ENCODE data around the gene DNAJB2.
A peak's percentile ranks its signal among the peaks of the same experiment; 100 is the strongest.
"Not testable (repeated sequence)": the region's sequence is repeated elsewhere in the genome, so short reads cannot be mapped to it uniquely, and the experiment has no call there.

The DNAJB2 gene

DNA sequence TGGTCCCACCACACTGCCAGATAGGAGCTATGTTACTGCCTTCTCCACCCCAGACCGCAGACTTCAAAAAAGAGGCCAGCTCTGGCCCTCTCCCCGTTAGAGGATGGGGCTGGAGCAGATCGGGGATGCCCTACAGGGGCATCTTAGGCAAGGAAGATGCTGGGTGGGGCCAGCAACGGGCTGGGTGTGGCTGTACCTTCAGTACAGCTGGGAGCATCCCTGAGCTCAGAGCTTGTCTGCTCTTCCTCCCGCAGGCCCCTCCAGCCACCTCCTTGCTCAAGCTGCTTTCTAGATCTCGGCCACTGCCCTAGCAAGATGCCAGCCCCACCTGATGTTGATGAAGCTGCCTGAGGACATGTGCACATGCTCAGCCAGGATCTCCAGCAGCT is 20.2 kb downstream of the DNAJB2 start:
- no peaks in the 10 kb centered on the region for H3K36me3 ChIP-seq (ENCODE audit: control insufficient read depth, insufficient read depth, low read length)
- 90 to 93% methylated on average over 6 of the region's 6 CpGs for WGBS, 2 experiments

DNA sequence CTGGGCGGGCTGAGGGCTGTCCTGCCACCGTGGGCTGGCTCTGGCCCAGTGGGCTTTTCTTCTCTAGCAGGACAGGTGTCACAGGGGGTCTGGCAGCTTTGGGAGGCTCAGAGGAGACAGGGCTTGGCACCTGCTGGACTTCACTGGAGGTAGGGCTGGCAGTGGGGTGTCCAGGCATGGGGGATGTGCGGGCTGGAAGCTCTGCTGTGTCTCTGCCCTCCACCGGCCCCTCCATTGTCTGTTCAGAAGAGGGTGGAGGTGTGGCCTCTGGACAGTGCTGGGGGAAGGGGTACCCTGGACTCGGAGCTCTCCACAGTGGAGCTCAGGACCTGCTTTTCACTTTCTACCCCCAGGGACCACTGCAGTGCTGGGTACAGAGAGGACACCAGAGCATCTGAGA is 20.9 kb downstream of the DNAJB2 start:
- Histone ChIP-seq H3K4me1 (ENCODE audit: control insufficient read depth, insufficient read depth, low read length) (peaks cover 25% of the 10 kb centered on the region), H3K9me3 (ENCODE audit: control insufficient read depth, low read length) (no peaks in the 10 kb centered on the region), H3K27ac (ENCODE audit: insufficient read depth, low read depth, low read length, poor library complexity, severe bottlenecking) (no peak overlapping the region), H3K36me3 (ENCODE audit: control insufficient read depth, insufficient read depth, low read length) (no peaks in the 10 kb centered on the region), H3K27me3 (ENCODE audit: control insufficient read depth, insufficient read depth, low read length, poor library complexity, severe bottlenecking) (peaks cover 18% of the 10 kb centered on the region), H3K4me3 (ENCODE audit: insufficient read depth, low read depth, low read length) (peak overlapping the region; percentile 1)
- WGBS, 2 experiments = 64 to 65% methylated on average over 5 of the region's 5 CpGs

More for the DNA sequence above, 20.2 kb downstream of the DNAJB2 start:
- Histone ChIP-seq H3K4me3 (ENCODE audit: insufficient read depth, low read depth, low read length) (no peak overlapping the region), H3K9me3 (ENCODE audit: control insufficient read depth, low read length) (no peaks in the 10 kb centered on the region), H3K4me1 (ENCODE audit: control insufficient read depth, insufficient read depth, low read length) (peaks cover 25% of the 10 kb centered on the region), H3K27me3 (ENCODE audit: control insufficient read depth, insufficient read depth, low read length, poor library complexity, severe bottlenecking) (peaks cover 14% of the 10 kb centered on the region), H3K27ac (ENCODE audit: insufficient read depth, low read depth, low read length, poor library complexity, severe bottlenecking) (no peak overlapping the region)

DNA sequence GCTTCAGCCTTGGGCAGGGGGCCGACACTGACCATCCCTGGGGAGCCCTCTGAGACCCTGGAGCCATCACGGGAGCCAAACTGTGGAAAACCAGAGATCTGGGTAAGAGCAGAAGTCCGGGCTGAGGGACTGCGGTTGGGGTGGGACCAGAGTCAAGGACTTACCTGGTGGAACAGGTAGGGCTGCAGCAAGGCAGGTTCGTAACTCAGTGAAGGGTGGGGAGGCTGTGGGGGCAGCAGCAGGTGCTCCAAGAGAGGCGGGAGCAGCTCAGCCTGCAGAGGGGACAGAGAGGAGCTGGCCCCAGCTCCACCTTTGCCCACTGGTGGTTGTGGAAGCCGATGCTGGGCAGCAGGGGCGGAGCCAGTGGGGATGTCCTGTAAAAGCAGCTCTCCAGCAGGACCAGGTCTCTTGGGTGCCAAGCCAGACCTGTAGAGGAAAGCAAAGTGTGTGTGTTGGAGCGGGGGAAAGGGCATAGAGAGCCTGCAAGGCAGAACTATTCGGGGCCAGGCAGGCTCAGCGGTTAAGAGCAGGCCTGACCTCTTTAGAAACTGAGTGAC is 23.3 kb downstream of the DNAJB2 start:
- Histone ChIP-seq H3K4me3 (ENCODE audit: insufficient read depth, low read depth, low read length) (no peak overlapping the region), H3K36me3 (ENCODE audit: control insufficient read depth, insufficient read depth, low read length) (no peaks in the 10 kb centered on the region), H3K9me3 (ENCODE audit: control insufficient read depth, low read length) (no peaks in the 10 kb centered on the region), H3K27me3 (ENCODE audit: control insufficient read depth, insufficient read depth, low read length, poor library complexity, severe bottlenecking) (peaks cover 29% of the 10 kb centered on the region), H3K27ac (ENCODE audit: insufficient read depth, low read depth, low read length, poor library complexity, severe bottlenecking) (no peak overlapping the region), H3K4me1 (ENCODE audit: control insufficient read depth, insufficient read depth, low read length) (peaks cover 25% of the 10 kb centered on the region)
- WGBS, 2 experiments = 86 to 88% methylated on average over 11 of the region's 11 CpGs

DNA sequence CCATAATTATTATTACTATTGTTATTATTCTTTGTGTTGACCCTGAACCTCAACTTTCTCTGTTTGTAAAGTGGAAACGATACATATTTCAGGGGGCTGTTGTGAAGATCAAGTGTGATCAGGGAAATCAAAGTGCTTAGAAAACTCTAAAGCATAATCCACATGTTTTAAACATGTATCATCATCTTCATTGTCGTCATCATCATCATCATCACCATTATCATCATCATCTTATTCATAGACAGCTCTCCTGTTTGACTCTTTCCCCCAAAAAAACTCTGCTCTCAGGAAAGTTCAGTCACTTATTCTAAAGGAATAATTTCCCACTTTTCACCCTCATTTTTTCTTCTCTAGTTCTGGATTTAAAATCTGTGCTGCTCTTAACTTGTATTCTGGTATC is 25.1 kb downstream of the DNAJB2 start:
- peaks cover 26% of the 10 kb centered on the region for H3K4me1 ChIP-seq (ENCODE audit: control insufficient read depth, insufficient read depth, low read length)
- no peak overlapping the region for H3K4me3 ChIP-seq (ENCODE audit: insufficient read depth, low read depth, low read length)
- WGBS, 2 experiments = 70 to 87% methylated on average over 1 to 2 of the region's 2 CpGs
- H3K27me3 ChIP-seq (ENCODE audit: control insufficient read depth, insufficient read depth, low read length, poor library complexity, severe bottlenecking) = peaks cover 46% of the 10 kb centered on the region
- no peak overlapping the region for H3K27ac ChIP-seq (ENCODE audit: insufficient read depth, low read depth, low read length, poor library complexity, severe bottlenecking)
- H3K36me3 ChIP-seq (ENCODE audit: control insufficient read depth, insufficient read depth, low read length) = no peaks in the 10 kb centered on the region
- H3K9me3 ChIP-seq (ENCODE audit: control insufficient read depth, low read length) = no peaks in the 10 kb centered on the region

DNA sequence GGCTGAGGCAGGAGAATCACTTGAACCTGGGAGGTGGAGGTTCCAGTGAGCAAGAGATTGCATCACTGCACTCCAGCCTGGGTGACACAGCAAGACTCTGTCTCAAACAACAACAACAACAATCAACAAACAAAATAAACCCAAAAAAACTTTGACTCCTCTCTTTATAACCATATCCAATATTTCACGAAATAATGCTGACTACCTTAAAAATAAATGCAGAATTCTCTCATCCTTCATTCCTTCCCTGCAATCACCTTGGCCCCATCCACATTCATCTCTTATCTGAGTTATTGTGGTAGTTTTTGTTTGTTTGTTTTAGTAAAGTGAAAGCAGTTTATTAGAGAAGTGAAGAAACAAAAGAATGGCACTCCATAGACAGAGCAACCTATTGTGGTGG is 26.9 kb downstream of the DNAJB2 start:
- H3K27me3 ChIP-seq (ENCODE audit: control insufficient read depth, insufficient read depth, low read length, poor library complexity, severe bottlenecking) = peaks cover 59% of the 10 kb centered on the region
- H3K27ac ChIP-seq (ENCODE audit: insufficient read depth, low read depth, low read length, poor library complexity, severe bottlenecking) = no peak overlapping the region
- 83 to 93% methylated on average over 1 of the region's 1 CpG for WGBS, 2 experiments

DNA sequence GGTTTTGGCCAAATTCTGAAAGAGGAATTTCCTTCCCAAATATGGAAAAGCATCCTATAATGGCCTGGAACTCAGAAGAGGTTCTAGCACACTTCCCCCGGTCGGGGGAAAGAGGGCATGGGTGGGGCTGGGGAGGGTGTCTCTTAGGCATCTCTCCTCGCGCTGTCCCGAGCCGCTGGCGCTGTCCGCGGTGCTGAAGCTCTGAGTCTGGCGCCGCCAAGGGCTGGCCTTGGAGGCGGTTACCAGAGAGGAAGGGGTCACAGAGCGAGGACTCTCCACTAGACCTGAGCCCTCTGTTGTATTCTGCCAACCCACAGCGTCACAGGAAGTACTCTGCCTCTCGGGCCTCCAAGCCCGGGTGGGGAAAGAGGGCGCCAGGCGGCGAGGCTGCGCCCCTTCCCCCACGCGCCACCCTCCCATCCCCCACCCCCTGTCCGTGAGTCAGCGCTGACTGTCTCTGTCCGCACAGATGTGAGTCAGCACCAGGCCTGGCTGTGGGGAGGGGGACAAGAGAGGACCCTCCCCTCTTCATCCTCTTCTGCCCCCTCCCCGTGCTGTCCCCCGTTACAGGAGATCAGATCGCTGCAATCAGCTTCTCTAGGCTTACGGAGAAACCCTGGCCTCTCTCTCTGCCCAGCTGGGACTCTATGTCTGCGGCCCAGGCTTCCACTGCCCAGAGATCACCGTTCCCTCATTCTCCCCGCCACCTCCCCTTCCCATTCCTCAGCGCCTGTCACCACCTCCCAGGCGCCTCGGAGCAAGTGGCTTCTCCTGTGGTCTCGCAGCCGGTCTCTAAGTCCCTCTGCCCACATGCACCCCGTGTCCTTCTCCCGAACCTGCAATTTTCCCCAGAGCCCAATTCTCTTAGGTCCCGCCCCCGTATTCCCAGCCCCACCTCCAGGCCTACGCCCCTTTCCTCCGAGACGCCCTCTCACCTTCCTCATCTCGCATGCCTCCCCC is 29.3 kb downstream of the DNAJB2 start:
- 1% methylated on average over 45 of the region's 45 CpGs for WGBS, 2 experiments

More for the DNA sequence above, 26.9 kb downstream of the DNAJB2 start:
- no peaks in the 10 kb centered on the region for H3K9me3 ChIP-seq (ENCODE audit: control insufficient read depth, low read length)
- no peaks in the 10 kb centered on the region for H3K36me3 ChIP-seq (ENCODE audit: control insufficient read depth, insufficient read depth, low read length)
- H3K4me1 ChIP-seq (ENCODE audit: control insufficient read depth, insufficient read depth, low read length) = peaks cover 9% of the 10 kb centered on the region
- H3K4me3 ChIP-seq (ENCODE audit: insufficient read depth, low read depth, low read length) = no peak overlapping the region

DNA sequence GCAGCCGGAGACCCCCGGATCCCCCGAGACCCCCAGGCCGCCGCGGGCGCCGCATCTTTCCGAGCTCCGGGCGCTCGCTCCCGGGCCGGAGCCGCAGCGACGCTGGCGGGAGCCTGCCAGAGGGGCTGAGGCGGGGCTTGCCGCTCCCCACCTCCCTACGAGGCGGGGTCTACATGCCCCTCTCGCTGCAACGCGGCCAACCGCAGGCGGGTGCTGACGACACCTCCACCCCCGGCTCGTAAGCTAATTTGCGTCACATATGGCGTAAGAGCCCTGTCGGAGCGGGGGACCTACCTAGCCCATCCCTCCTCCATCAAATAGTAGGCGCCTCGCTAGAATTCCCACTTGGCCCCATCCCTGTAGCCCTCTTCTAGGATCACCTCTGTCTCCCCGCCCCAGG is 30.1 kb downstream of the DNAJB2 start, which contains the start of gene PTPRN:
TSS of gene PTPRN (minus strand) at position 124 of the 400 bp plus-strand sequence. CDS start at position 55, 69 bp downstream.
- H3K4me1 ChIP-seq (ENCODE audit: control insufficient read depth, insufficient read depth, low read length) = peaks cover 6% of the 10 kb centered on the region
- peak within 1 kb of the TSS; percentile 39 for H3K4me3 ChIP-seq (ENCODE audit: insufficient read depth, low read depth, low read length)
- WGBS, 2 experiments = 1 to 2% methylated on average over 37 of the region's 37 CpGs
- H3K36me3 ChIP-seq (ENCODE audit: control insufficient read depth, insufficient read depth, low read length) = no peaks in the 10 kb centered on the region
- no peak within 1 kb of the TSS for H3K27ac ChIP-seq (ENCODE audit: insufficient read depth, low read depth, low read length, poor library complexity, severe bottlenecking)
- peaks cover 59% of the 10 kb centered on the region for H3K27me3 ChIP-seq (ENCODE audit: control insufficient read depth, insufficient read depth, low read length, poor library complexity, severe bottlenecking)
- H3K9me3 ChIP-seq (ENCODE audit: control insufficient read depth, low read length) = no peaks in the 10 kb centered on the region

More for the DNA sequence above, 29.3 kb downstream of the DNAJB2 start:
- Histone ChIP-seq H3K4me1 (ENCODE audit: control insufficient read depth, insufficient read depth, low read length) (peaks cover 6% of the 10 kb centered on the region), H3K27ac (ENCODE audit: insufficient read depth, low read depth, low read length, poor library complexity, severe bottlenecking) (no peak overlapping the region), H3K9me3 (ENCODE audit: control insufficient read depth, low read length) (no peaks in the 10 kb centered on the region), H3K27me3 (ENCODE audit: control insufficient read depth, insufficient read depth, low read length, poor library complexity, severe bottlenecking) (peaks cover 59% of the 10 kb centered on the region), H3K36me3 (ENCODE audit: control insufficient read depth, insufficient read depth, low read length) (no peaks in the 10 kb centered on the region), H3K4me3 (ENCODE audit: insufficient read depth, low read depth, low read length) (peak overlapping the region; percentile 39)

DNA sequence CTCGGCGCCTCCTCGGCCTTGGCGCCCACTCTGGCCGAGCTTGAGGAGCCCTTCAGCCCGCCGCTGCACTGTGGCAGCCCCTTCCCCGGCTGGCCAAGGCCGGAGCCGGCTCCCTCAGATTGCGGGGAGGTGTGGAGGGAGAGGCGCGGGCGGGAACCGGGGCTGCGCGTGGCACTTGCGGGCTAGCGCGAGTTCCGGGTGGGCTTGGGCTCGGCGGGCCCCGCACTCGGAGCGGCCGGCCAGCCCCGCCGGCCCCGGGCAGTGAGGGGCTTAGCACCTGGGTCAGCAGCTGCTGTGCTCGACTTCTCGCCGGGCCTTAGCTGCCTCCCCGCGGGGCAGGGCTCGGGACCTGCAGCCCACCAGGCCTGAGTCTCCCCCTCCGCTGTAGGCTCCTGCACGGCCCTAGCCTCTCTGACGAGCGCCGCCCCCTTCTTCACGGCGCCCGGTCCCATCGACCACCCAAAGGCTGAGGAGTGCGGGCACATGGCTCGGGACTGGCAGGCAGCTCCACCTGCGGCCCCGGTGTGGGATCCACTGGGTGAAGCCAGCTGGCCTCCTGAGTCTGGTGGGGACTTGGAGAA is 33.6 kb downstream of the DNAJB2 start:
- not testable (repeated sequence) for H3K36me3 ChIP-seq (ENCODE audit: control insufficient read depth, insufficient read depth, low read length); H3K4me1 ChIP-seq (ENCODE audit: control insufficient read depth, insufficient read depth, low read length); H3K9me3 ChIP-seq (ENCODE audit: control insufficient read depth, low read length); H3K27ac ChIP-seq (ENCODE audit: insufficient read depth, low read depth, low read length, poor library complexity, severe bottlenecking); H3K4me3 ChIP-seq (ENCODE audit: insufficient read depth, low read depth, low read length)
- WGBS, 2 experiments = 94 to 96% methylated on average over 49 of the region's 49 CpGs
- H3K27me3 ChIP-seq (ENCODE audit: control insufficient read depth, insufficient read depth, low read length, poor library complexity, severe bottlenecking) = peaks cover 28% of the 10 kb centered on the region

DNA sequence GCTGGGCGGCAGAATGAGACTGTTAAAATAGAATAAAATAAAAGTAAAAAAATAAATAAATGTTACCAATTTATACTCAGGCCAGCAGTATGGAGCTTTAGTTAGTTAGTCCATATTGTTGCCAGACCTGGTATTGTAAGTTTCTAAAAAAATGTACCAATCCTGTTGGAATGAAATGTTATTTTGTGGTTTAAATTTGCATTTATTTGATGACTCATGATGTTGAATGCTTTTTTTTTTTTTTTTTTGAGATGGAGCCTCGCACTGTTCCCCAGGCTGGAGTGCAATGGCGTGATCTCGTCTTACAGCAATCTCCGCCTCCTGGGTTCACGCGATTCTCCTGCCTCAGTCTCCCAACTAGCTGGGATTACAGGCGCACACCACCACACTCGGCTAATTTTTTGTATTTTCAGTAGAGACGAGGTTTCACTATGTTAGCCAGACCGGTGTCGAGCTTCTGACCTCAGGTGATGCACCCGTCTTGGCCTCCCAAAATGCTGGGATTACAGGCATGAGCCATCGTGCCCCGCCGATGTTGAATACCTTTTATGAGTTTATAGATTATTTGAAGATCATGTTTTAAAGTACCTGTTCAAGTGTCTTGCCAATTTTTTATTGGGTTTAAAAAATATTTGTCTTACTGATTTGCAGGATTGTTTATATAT is 35.8 kb downstream of the DNAJB2 start:
- H3K36me3 ChIP-seq (ENCODE audit: control insufficient read depth, insufficient read depth, low read length) = no peaks in the 10 kb centered on the region
- no peaks in the 10 kb centered on the region for H3K4me1 ChIP-seq (ENCODE audit: control insufficient read depth, insufficient read depth, low read length)
- no peaks in the 10 kb centered on the region for H3K9me3 ChIP-seq (ENCODE audit: control insufficient read depth, low read length)
- WGBS, 2 experiments = 91 to 92% methylated on average over 16 of the region's 16 CpGs
- H3K27ac ChIP-seq (ENCODE audit: insufficient read depth, low read depth, low read length, poor library complexity, severe bottlenecking) = no peak overlapping the region
- no peak overlapping the region for H3K4me3 ChIP-seq (ENCODE audit: insufficient read depth, low read depth, low read length)
- peaks cover 6% of the 10 kb centered on the region for H3K27me3 ChIP-seq (ENCODE audit: control insufficient read depth, insufficient read depth, low read length, poor library complexity, severe bottlenecking)

Data from ectodermal cell (in vitro differentiated cells).